Peyer's patch (tissue), 4 donors: ENCODE data around the gene MTMR6. TPM values are rescaled to one million over a fixed set of nuclear protein-coding genes. Genes with fewer than 3 reads are reported as not detected.

Experiments used
- DNase-seq, 3 donors: peaks; one replicate each; pipeline ENCODE4 v3.0.0-alpha.2; 2017 to 2019
- H3K27ac ChIP-seq, 4 donors: fragments of 200-600 bp; sonication (generic); one replicate each; pipeline ENCODE4 v1.5.1; 2016 to 2019
- H3K27me3 ChIP-seq, 2 donors: fragments of 200-600 bp; sonication (generic); one replicate each; pipeline ENCODE4 v1.5.1; 2019
- H3K36me3 ChIP-seq, 3 donors: fragments of 200-600 bp; sonication (generic); one replicate each; pipeline ENCODE4 v1.5.1; 2016 to 2019
- H3K4me1 ChIP-seq, 4 donors: fragments of 200-600 bp; sonication (generic); one replicate each; pipeline ENCODE4 v1.5.1; 2016 to 2019
- H3K4me3 ChIP-seq, 4 donors: fragments of 200-600 bp; sonication (generic); 1 replicate in 3 of 4; 2 replicates in 1 of 4; pipeline ENCODE4 v1.5.1; 2016 to 2019; ENCODE audit warnings: mild to moderate bottlenecking in 1 of 4
- H3K9me3 ChIP-seq, 4 donors: fragments of 200-600 bp; sonication (generic); one replicate each; pipeline ENCODE4 v1.5.1; 2016 to 2019; ENCODE audit warnings: mild to moderate bottlenecking in 1 of 4
- POLR2A ChIP-seq, 2 donors: fragments of 450-650 bp; IDR thresholded peaks; one replicate each; pipeline ENCODE4 v1.5.1; 2017; ENCODE audit warnings: antibody characterized with exemption in 2 of 2, mild to moderate bottlenecking in 2 of 2, moderate library complexity in 2 of 2
- total RNA-seq, 4 donors: library from RNA; depleted of rRNA; stranded (reverse); fragments of >200 nt; gene quantifications; one replicate each; pipeline ENCODE4 v1.1.0, GENCODE V29; 2016
- TF ChIP-seq, protein P1 (sequence below), 6 experiments: fragments of 450-650 bp in 4 of 6; fragments of 200-600 bp in 2 of 6; sonication (generic) in 1 of 6; IDR thresholded peaks; one replicate each; pipeline ENCODE4 v1.5.1; 2017 to 2019; ENCODE audit warnings: antibody characterized with exemption in 6 of 6, mild to moderate bottlenecking in 3 of 6, moderate library complexity in 1 of 6

The MTMR6 gene
- total RNA-seq, 4 donors from 2014 or later, result 6.4 to 14.9 (median 10.6) TPM

GRCh38 chr13:25217023-25217885, 70.0 kb downstream of the MTMR6 start:
- no peaks in the 10 kb centered on the region for H3K36me3 ChIP-seq
- no peak overlapping the region for H3K4me3 ChIP-seq
- H3K27me3 ChIP-seq, result no peaks in the 10 kb centered on the region
- H3K9me3 ChIP-seq, result no peaks in the 10 kb centered on the region
- no peaks in the 10 kb centered on the region for H3K4me1 ChIP-seq
- TF ChIP-seq, protein P1, sequence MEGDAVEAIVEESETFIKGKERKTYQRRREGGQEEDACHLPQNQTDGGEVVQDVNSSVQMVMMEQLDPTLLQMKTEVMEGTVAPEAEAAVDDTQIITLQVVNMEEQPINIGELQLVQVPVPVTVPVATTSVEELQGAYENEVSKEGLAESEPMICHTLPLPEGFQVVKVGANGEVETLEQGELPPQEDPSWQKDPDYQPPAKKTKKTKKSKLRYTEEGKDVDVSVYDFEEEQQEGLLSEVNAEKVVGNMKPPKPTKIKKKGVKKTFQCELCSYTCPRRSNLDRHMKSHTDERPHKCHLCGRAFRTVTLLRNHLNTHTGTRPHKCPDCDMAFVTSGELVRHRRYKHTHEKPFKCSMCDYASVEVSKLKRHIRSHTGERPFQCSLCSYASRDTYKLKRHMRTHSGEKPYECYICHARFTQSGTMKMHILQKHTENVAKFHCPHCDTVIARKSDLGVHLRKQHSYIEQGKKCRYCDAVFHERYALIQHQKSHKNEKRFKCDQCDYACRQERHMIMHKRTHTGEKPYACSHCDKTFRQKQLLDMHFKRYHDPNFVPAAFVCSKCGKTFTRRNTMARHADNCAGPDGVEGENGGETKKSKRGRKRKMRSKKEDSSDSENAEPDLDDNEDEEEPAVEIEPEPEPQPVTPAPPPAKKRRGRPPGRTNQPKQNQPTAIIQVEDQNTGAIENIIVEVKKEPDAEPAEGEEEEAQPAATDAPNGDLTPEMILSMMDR (IDR thresholded peaks at IDR 0.05), result no peak
- TF ChIP-seq POLR2A (IDR thresholded peaks at IDR 0.05), result no peak
- H3K27ac ChIP-seq, result no peak overlapping the region
- no peak for DNase-seq

DNA sequence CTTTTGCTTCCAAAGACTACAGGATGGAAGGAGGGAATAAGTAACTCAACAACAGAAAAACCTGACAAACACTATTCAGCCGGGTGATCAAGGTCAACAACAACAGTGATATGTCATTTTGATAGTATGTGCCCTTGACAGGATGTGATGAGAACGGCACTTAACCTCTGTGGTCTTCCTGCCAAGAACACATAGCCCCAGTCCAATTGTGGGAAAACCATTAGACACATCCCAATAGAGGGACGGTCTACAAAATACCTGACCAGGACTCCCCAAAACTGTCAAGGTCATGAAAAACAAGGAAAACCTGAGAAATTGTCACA, 72.1 kb downstream of the MTMR6 start:
- H3K9me3 ChIP-seq, result no peaks in the 10 kb centered on the region
- no peaks in the 10 kb centered on the region for H3K4me1 ChIP-seq
- no peak overlapping the region for H3K27ac ChIP-seq
- no peak for TF ChIP-seq POLR2A (IDR thresholded peaks at IDR 0.05)
- TF ChIP-seq, protein P1 (IDR thresholded peaks at IDR 0.05), result no peak
- no peak overlapping the region for H3K4me3 ChIP-seq
- no peak for DNase-seq
- no peaks in the 10 kb centered on the region for H3K36me3 ChIP-seq
- no peaks in the 10 kb centered on the region for H3K27me3 ChIP-seq

DNA sequence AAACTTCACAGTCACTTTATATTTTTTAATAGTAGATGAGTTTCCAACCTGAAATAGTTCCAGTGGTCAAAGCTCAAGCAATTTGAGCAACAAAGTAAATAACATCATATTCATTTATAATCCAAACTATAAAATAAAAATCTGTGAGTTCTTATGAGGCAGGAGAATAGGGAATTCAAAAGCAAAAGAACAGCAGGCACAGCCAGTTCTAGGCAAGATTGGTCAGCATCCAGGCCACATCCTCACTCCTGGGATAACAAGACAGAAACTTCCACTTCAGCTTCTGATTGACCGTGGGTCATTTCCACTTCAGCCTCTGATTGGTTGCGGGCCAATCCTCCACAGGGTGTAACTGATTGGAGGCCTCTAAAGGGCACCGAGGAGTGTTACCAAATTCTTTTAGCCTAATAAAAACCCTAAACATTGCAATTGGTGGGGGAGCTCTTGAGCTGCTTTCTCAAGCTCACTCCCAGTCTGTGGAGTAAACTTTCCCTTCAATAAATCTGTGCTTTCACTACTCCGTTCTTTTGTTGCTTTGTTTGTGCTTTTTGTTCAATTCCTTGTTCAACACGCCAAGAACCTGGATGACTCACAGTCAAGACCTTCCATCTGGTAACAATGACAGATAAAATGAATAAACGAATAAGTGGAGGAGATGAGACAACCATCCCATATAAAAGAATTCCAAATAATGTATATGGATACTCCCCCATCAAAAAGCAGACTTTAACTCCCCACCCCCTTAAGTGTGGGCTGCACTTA, 72.6 kb downstream of the MTMR6 start:
- no peak for DNase-seq
- Histone ChIP-seq H3K27me3 (no peaks in the 10 kb centered on the region), H3K4me3 (no peak overlapping the region), H3K9me3 (no peaks in the 10 kb centered on the region), H3K36me3 (no peaks in the 10 kb centered on the region), H3K27ac (no peak overlapping the region), H3K4me1 (no peaks in the 10 kb centered on the region)
- TF ChIP-seq, protein P1 (IDR thresholded peaks at IDR 0.05), result no peak
- no peak for TF ChIP-seq POLR2A (IDR thresholded peaks at IDR 0.05)

- DNase-seq, result no peak
- TF ChIP-seq, protein P1 (IDR thresholded peaks at IDR 0.05), result no peak
- no peak for TF ChIP-seq POLR2A (IDR thresholded peaks at IDR 0.05)
- no peaks in the 10 kb centered on the region for H3K27me3 ChIP-seq
- H3K36me3 ChIP-seq, result no peaks in the 10 kb centered on the region
- H3K9me3 ChIP-seq, result no peaks in the 10 kb centered on the region
- H3K27ac ChIP-seq, result no peak overlapping the region
- H3K4me1 ChIP-seq, result no peaks in the 10 kb centered on the region
- no peak overlapping the region for H3K4me3 ChIP-seq
These were observed 73.6 kb downstream of the MTMR6 start for GRCh38 chr13:25213715-25214114.

DNA sequence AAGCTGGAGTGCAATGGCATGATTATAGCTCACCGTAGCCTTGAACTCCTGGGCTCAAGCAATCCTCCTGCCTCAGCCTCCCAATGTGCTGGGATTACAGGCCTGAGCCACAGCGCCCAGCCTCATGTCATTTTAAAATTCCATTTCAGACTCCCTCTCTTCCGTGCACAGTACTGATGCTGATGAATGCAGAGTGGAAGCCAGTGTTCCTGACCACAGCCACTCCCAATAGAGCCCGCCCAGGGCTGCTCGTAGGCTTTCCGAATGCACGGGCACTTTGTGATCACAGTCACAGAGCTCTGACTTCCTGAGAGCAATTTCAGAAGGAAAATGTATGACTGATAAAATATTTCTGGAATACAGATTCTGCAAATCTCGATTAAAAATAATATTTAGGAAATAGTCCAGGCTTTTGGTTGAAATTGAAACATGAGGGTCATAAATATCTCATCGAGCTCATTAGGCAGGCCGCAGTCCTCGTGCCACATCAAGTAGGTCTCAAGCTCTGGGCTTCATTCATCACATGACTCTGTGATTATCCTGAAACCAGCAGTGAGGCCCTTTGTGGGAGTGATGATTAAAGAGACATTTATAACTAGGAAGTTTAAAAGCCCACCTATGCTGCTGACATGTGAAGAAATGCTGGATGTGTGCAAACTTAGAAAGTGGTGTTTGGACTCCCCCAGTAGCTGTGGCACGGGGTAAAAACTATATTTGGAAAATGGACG, 76.3 kb downstream of the MTMR6 start:
- H3K9me3 ChIP-seq, result no peaks in the 10 kb centered on the region
- TF ChIP-seq, protein P1 (IDR thresholded peaks at IDR 0.05), result no peak
- no peak for TF ChIP-seq POLR2A (IDR thresholded peaks at IDR 0.05)
- H3K36me3 ChIP-seq, result no peaks in the 10 kb centered on the region
- DNase-seq, result no peak
- no peak overlapping the region for H3K27ac ChIP-seq
- no peaks in the 10 kb centered on the region for H3K27me3 ChIP-seq
- no peak overlapping the region for H3K4me3 ChIP-seq
- no peaks in the 10 kb centered on the region for H3K4me1 ChIP-seq
